HG02970 (cell line): ENCODE data around the gene VTI1A.

Experiments
- ATAC-seq: cut with Tn5 transposase; IDR thresholded peaks from one replicate; pipeline ENCODE4 v1.9.1; 2021; ENCODE audit warnings: mild to moderate bottlenecking, moderate library complexity, moderate number of reproducible peaks; ENCODE audit not compliant: unreplicated experiment, low FRiP score

Gene VTI1A

GRCh38 chr10:112663234-112664125 lies 216.5 kb downstream of the VTI1A start:
- ATAC-seq: no peak

- no peak for ATAC-seq
Observed at GRCh38 chr10:112666094-112666493, 219.1 kb downstream of the VTI1A start.

GRCh38 chr10:112669989-112670388 lies 223.0 kb downstream of the VTI1A start:
- ATAC-seq: no peak

- ATAC-seq: no peak
Observed at GRCh38 chr10:112671743-112672142, 224.7 kb downstream of the VTI1A start.

GRCh38 chr10:112672706-112673105 lies 225.7 kb downstream of the VTI1A start:
- ATAC-seq: no peak

GRCh38 chr10:112675560-112676083 lies 228.6 kb downstream of the VTI1A start:
- ATAC-seq: no peak

GRCh38 chr10:112677689-112678088 lies 230.7 kb downstream of the VTI1A start:
- ATAC-seq: no peak

- no peak for ATAC-seq
Observed at GRCh38 chr10:112678581-112678980, 231.6 kb downstream of the VTI1A start.

- ATAC-seq: no peak
Observed at GRCh38 chr10:112678987-112679386, 232.0 kb downstream of the VTI1A start.

GRCh38 chr10:112679392-112679791 lies 232.4 kb downstream of the VTI1A start:
- no peak for ATAC-seq

GRCh38 chr10:112680586-112680985 lies 233.6 kb downstream of the VTI1A start:
- ATAC-seq: no peak

GRCh38 chr10:112687647-112688046 lies 240.6 kb downstream of the VTI1A start:
- ATAC-seq: no peak

- no peak for ATAC-seq
Observed at GRCh38 chr10:112689327-112690072, 242.5 kb downstream of the VTI1A start.

- ATAC-seq: no peak
Observed at GRCh38 chr10:112695539-112695938, 248.5 kb downstream of the VTI1A start.

- no peak for ATAC-seq
Observed at GRCh38 chr10:112696592-112696991, 249.6 kb downstream of the VTI1A start.

GRCh38 chr10:112698133-112698817 lies 251.3 kb downstream of the VTI1A start:
- no peak for ATAC-seq

GRCh38 chr10:112698818-112699164 lies 251.8 kb downstream of the VTI1A start:
- ATAC-seq: no peak

GRCh38 chr10:112700215-112700671 lies 253.2 kb downstream of the VTI1A start:
- no peak for ATAC-seq

- no peak for ATAC-seq
Observed at GRCh38 chr10:112701211-112701877, 254.3 kb downstream of the VTI1A start.

- ATAC-seq: no peak
Observed at GRCh38 chr10:112701878-112702255, 254.9 kb downstream of the VTI1A start.
